Loucy (cell line): Measurements from ENCODE around the gene KDM5A.

Experiments
- H2AFZ ChIP-seq: fragments of 200-600 bp; sonication (generic); 2 replicates; pipeline ENCODE4 v1.6.0; 2016; ENCODE audit warnings: antibody characterized with exemption, mild to moderate bottlenecking, low read length, moderate library complexity
- H3F3A ChIP-seq: fragments of 200-600 bp; 2 replicates; pipeline ENCODE4 v1.6.0; 2016; ENCODE audit warnings: antibody characterized with exemption, low read depth, mild to moderate bottlenecking
- H3K27me3 ChIP-seq: fragments of 200-600 bp; sonication (generic); 2 replicates; pipeline ENCODE4 v1.6.1; 2014; ENCODE audit warnings: low read length, mild to moderate bottlenecking; ENCODE audit not compliant: insufficient read depth, poor library complexity, severe bottlenecking
- H3K36me3 ChIP-seq: fragments of 200-600 bp; sonication (generic); 2 replicates; pipeline ENCODE4 v1.6.1; 2016; ENCODE audit warnings: low read length; ENCODE audit not compliant: insufficient read depth
- H3K4me1 ChIP-seq: fragments of 200-600 bp; sonication (generic); 2 replicates; pipeline ENCODE4 v1.5.1; 2014; ENCODE audit warnings: low read length, mild to moderate bottlenecking; ENCODE audit not compliant: insufficient read depth, poor library complexity, severe bottlenecking
- H3K4me2 ChIP-seq: fragments of 200-600 bp; sonication (generic); 2 replicates; pipeline ENCODE4 v1.6.0; 2014; ENCODE audit warnings: antibody characterized with exemption, low read length, low read depth, mild to moderate bottlenecking; ENCODE audit not compliant: poor library complexity, severe bottlenecking
- H3K4me3 ChIP-seq: fragments of 200-600 bp; sonication (generic); 2 replicates; pipeline ENCODE4 v1.5.1; 2014; ENCODE audit warnings: low read length, mild to moderate bottlenecking, mixed read lengths; ENCODE audit not compliant: poor library complexity, severe bottlenecking
- H3K79me2 ChIP-seq: fragments of 200-600 bp; sonication (generic); 2 replicates; pipeline ENCODE4 v1.6.1; 2014; ENCODE audit warnings: low read length; ENCODE audit not compliant: insufficient read depth
- H3K9ac ChIP-seq: fragments of 200-600 bp; sonication (generic); 2 replicates; pipeline ENCODE4 v1.6.0; 2014; ENCODE audit warnings: mild to moderate bottlenecking, low read depth, low read length, moderate library complexity; ENCODE audit not compliant: poor library complexity, severe bottlenecking
- H3K9me2 ChIP-seq: fragments of 200-600 bp; sonication (generic); replicated peaks from 2 replicates; pipeline ENCODE4 v1.6.1; 2016; ENCODE audit warnings: low read depth, low read length, mixed read lengths
- H3K9me3 ChIP-seq: fragments of 200-600 bp; sonication (generic); 2 replicates; pipeline ENCODE4 v1.6.1; 2014; ENCODE audit warnings: mild to moderate bottlenecking, antibody characterized with exemption, low read length, low read depth; ENCODE audit not compliant: insufficient read depth
- H4K20me1 ChIP-seq: fragments of 200-600 bp; sonication (generic); 2 replicates; pipeline ENCODE4 v1.6.0; 2014; ENCODE audit warnings: antibody characterized with exemption, low read length, mild to moderate bottlenecking; ENCODE audit not compliant: insufficient read depth, poor library complexity, severe bottlenecking
- EZH2phosphoT487 ChIP-seq: fragments of 200-600 bp; IDR thresholded peaks from 2 replicates; pipeline ENCODE4 v1.6.1; 2018; ENCODE audit warnings: antibody characterized with exemption, mild to moderate bottlenecking, moderate library complexity, borderline replicate concordance
- TF ChIP-seq, protein P1 (sequence below): fragments of 200-600 bp; sonication (generic); conservative IDR thresholded peaks from 2 replicates; pipeline ENCODE4 v1.5.1; 2014; ENCODE audit warnings: mild to moderate bottlenecking, antibody characterized with exemption, low read length

Gene KDM5A

DNA sequence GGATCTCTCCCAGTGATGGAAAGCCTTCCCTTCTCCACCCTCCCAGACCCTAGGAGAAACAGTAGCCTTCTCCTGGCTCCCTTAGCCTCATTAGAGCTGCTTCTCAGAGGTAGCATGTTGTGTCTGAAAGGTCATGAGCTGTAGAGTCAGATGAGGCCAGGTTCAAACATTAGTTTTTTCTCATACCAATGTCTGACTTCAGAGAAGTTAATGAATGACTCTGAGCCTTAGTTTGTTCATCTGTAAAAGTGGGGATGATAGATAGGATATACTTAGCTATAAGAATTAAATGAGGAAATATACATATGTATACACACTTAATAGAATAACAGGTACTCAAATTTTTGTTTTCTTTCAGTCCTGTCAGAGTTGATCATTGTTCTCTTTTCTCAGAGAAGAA is 127.0 kb downstream of the KDM5A start:
- Histone ChIP-seq H3K27me3 (no peaks in the 10 kb centered on the region), H3K9me2 (no peaks in the 10 kb centered on the region), H3K9ac (peak overlapping the region; percentile 71), H3K4me1 (peaks cover 94% of the 10 kb centered on the region), H2AFZ (no peak overlapping the region), H3K9me3 (no peaks in the 10 kb centered on the region), H3F3A (peaks cover 27% of the 10 kb centered on the region), H4K20me1 (no peaks in the 10 kb centered on the region), H3K79me2 (peaks cover 3% of the 10 kb centered on the region; the same call in 1 of the 2 replicates), H3K4me3 (peak overlapping the region; percentile 60), H3K4me2 (peak overlapping the region; percentile 71), H3K36me3 (no peaks in the 10 kb centered on the region)
- TF ChIP-seq, protein P1, sequence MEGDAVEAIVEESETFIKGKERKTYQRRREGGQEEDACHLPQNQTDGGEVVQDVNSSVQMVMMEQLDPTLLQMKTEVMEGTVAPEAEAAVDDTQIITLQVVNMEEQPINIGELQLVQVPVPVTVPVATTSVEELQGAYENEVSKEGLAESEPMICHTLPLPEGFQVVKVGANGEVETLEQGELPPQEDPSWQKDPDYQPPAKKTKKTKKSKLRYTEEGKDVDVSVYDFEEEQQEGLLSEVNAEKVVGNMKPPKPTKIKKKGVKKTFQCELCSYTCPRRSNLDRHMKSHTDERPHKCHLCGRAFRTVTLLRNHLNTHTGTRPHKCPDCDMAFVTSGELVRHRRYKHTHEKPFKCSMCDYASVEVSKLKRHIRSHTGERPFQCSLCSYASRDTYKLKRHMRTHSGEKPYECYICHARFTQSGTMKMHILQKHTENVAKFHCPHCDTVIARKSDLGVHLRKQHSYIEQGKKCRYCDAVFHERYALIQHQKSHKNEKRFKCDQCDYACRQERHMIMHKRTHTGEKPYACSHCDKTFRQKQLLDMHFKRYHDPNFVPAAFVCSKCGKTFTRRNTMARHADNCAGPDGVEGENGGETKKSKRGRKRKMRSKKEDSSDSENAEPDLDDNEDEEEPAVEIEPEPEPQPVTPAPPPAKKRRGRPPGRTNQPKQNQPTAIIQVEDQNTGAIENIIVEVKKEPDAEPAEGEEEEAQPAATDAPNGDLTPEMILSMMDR = no peak
- no peak for TF ChIP-seq EZH2phosphoT487

DNA sequence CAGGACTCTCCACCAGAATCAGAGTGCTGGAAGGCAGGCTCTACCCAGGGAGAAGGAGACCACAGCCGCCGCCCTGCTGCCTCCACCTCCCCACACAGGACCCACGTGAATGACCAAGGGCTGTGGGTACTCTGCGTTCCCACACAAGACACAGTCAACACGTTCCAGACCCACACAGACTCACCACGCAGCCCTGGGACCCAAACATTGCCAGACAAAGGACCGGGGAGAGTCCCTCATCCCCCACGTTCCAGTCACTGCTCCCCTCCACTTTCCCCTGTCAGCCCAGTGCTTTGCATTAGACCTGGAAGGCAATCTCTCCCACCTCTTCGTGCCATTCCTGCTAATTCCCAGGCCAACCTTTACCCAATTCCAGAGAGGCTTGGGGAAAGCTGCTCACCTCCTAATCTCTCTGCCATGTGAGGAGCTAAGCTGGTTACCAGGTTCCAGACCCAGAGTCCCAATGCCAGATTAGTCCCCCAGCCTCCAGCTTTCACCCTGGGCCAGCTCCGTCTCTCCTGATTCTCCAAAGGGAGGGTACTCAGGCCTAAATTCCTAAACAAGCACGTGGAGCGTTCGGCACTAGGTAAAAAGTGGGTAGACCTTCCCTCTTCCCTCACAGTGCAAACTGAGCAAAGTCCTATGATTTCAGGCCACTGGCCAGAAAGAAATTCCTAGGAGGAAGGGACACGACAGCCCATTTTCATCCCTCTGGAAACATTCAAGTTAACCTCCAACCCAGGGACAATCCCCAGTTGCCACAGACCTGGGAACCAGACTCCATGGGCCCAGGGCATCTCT is 131.4 kb downstream of the KDM5A start:
- peaks cover 85% of the 10 kb centered on the region for H3K4me1 ChIP-seq
- H3K9me3 ChIP-seq = no peaks in the 10 kb centered on the region
- no peaks in the 10 kb centered on the region for H4K20me1 ChIP-seq
- no peaks in the 10 kb centered on the region for H3K9me2 ChIP-seq
- no peak overlapping the region for H2AFZ ChIP-seq
- TF ChIP-seq EZH2phosphoT487 = no peak
- TF ChIP-seq, protein P1 = no peak
- no peaks in the 10 kb centered on the region for H3K36me3 ChIP-seq
- peak overlapping the region; percentile 73 for H3K9ac ChIP-seq
- no peaks in the 10 kb centered on the region for H3K27me3 ChIP-seq
- peak overlapping the region; percentile 62 for H3K4me3 ChIP-seq
- H3F3A ChIP-seq = peaks cover 12% of the 10 kb centered on the region; the same call in 1 of the 2 replicates
- peaks cover 3% of the 10 kb centered on the region; the same call in 1 of the 2 replicates for H3K79me2 ChIP-seq
- H3K4me2 ChIP-seq = peak overlapping the region; percentile 71

DNA sequence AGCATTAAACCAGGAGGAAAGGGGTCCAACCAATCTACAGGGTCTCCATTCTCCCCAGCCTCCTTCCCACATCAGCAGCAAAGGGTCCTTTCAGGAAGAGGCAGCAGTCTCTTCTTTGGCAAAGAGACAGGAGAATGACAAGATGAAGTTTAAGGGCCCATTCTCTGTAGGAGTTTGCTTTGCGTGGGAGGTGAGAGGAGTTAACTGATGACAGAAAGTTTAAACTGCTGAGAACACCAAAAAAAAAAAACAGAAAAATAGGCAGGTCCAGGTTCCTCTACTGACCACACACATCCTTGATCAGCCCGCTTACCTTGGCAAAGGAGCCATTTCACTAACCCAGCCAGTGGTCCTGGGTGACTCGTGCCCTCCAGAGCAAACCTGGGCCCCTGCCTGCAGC is 132.2 kb downstream of the KDM5A start:
- no peaks in the 10 kb centered on the region for H4K20me1 ChIP-seq
- H3K4me2 ChIP-seq = peak overlapping the region; percentile 71
- no peaks in the 10 kb centered on the region for H3K36me3 ChIP-seq
- no peaks in the 10 kb centered on the region for H3K9me2 ChIP-seq
- peaks cover 12% of the 10 kb centered on the region; the same call in 1 of the 2 replicates for H3F3A ChIP-seq
- H2AFZ ChIP-seq = no peak overlapping the region
- peak overlapping the region; percentile 73 for H3K9ac ChIP-seq
- TF ChIP-seq, protein P1 = no peak
- TF ChIP-seq EZH2phosphoT487 = no peak
- H3K9me3 ChIP-seq = no peaks in the 10 kb centered on the region
- H3K4me3 ChIP-seq = no peak overlapping the region
- no peaks in the 10 kb centered on the region for H3K27me3 ChIP-seq
- H3K4me1 ChIP-seq = peaks cover 85% of the 10 kb centered on the region
- peaks cover 2% of the 10 kb centered on the region; the same call in 1 of the 2 replicates for H3K79me2 ChIP-seq
